H1 (cell line): ENCODE results near the gene SCGB1C2. TPM values are rescaled to one million over a fixed set of nuclear protein-coding genes. Genes with fewer than 3 reads are reported as not detected.
"Not testable (repeated sequence)": the region's sequence is repeated elsewhere in the genome, so short reads cannot be mapped to it uniquely, and the experiment has no call there.

Experiments used
- CTCF ChIA-PET: fragments of 300-600 bp; sonication (Branson Sonifier 250); formaldehyde crosslinking; loops from one replicate; lab custom pipeline; 2021; ENCODE audit not compliant: partially characterized antibody; lab: Charles Lee
- POLR2A ChIA-PET: fragments of 300-600 bp; sonication (Branson Sonifier 250); formaldehyde crosslinking; loops from one replicate; lab custom pipeline; 2021; ENCODE audit warnings: inconsistent platforms; ENCODE audit not compliant: partially characterized antibody; lab: Charles Lee
- DNase-seq, 2 experiments: peaks; one replicate each; pipeline versions ENCODE4 v3.0.0 to v3.0.0-alpha.2; 2010 to 2022; ENCODE audit warnings: low spot score in 2 of 2, low read depth in 1 of 2, mixed read lengths in 1 of 2
- FAIRE-seq: peaks from 2 replicates; lab custom pipeline; 2011; peaks lifted over from hg19 to GRCh38; lab: Jason Lieb, UNC
- H2AFZ ChIP-seq: 2 replicates; pipeline ENCODE4 v1.8.1; 2012; ENCODE audit warnings: low read length, inconsistent platforms
- H2AK5ac ChIP-seq: 2 replicates; pipeline ENCODE4 v1.6.1; 2013; ENCODE audit warnings: low read depth, low read length
- H2BK120ac ChIP-seq: replicated peaks from 2 replicates; pipeline ENCODE3; 2013; ENCODE audit warnings: low read depth, low read length, inconsistent platforms
- H2BK12ac ChIP-seq: 2 replicates; pipeline ENCODE4 v1.6.1; 2013; ENCODE audit warnings: low read depth, low read length
- H2BK15ac ChIP-seq: 2 replicates; pipeline ENCODE4 v1.6.1; 2013; ENCODE audit warnings: low read length
- H2BK20ac ChIP-seq: 2 replicates; pipeline ENCODE4 v1.6.1; 2013; ENCODE audit warnings: low read length
- H2BK5ac ChIP-seq: 2 replicates; pipeline ENCODE4 v1.6.1; 2013; ENCODE audit warnings: low read depth, low read length
- H3K14ac ChIP-seq: 2 replicates; pipeline ENCODE4 v1.6.1; 2013; ENCODE audit warnings: inconsistent platforms; ENCODE audit not compliant: insufficient read length
- H3K18ac ChIP-seq: 2 replicates; pipeline ENCODE4 v1.6.1; 2013; ENCODE audit warnings: low read length; ENCODE audit errors: extremely low read depth
- H3K23ac ChIP-seq: 2 replicates; pipeline ENCODE4 v1.6.1; 2013; ENCODE audit warnings: inconsistent platforms; ENCODE audit not compliant: insufficient read length
- H3K23me2 ChIP-seq: 2 replicates; pipeline ENCODE4 v1.6.1; 2013; ENCODE audit warnings: low read depth, low read length
- H3K27ac ChIP-seq: 2 replicates; pipeline ENCODE4 v1.6.1; 2011; ENCODE audit warnings: low read depth, low read length, inconsistent platforms
- H3K27me3 ChIP-seq, 4 experiments: replicated peaks in 1 of 4; 1 replicate in 1 of 4; 2 replicates in 3 of 4; pipeline versions ENCODE4 v1.6.1 to v1.8.1; 2011 to 2013; ENCODE audit warnings: low read length in 3 of 4, mild to moderate bottlenecking in 3 of 4, inconsistent platforms in 2 of 4, mixed read lengths in 2 of 4, moderate library complexity in 1 of 4; ENCODE audit not compliant: control insufficient read depth in 3 of 4, insufficient read depth in 3 of 4; ENCODE audit errors: extremely low read depth in 1 of 4
- H3K36me3 ChIP-seq, 4 experiments: 2 replicates each; pipeline versions ENCODE4 v1.6.1 to v1.8.1; 2011 to 2013; ENCODE audit warnings: mild to moderate bottlenecking in 4 of 4, low read length in 3 of 4, moderate library complexity in 2 of 4, control low read depth in 1 of 4, inconsistent platforms in 1 of 4; ENCODE audit not compliant: insufficient read depth in 4 of 4, control insufficient read depth in 2 of 4
- H3K4ac ChIP-seq: replicated peaks from 2 replicates; pipeline ENCODE3; 2013; ENCODE audit warnings: low read length, low read depth, mixed read lengths, inconsistent platforms; ENCODE audit not compliant: insufficient read length
- H3K4me1 ChIP-seq, 4 experiments: replicated peaks in 1 of 4; 1 replicate in 1 of 4; 2 replicates in 3 of 4; pipeline versions ENCODE4 v1.6.1 to v1.8.1; 2011 to 2013; ENCODE audit warnings: low read length in 3 of 4, inconsistent platforms in 2 of 4, mixed read lengths in 1 of 4; ENCODE audit not compliant: insufficient read depth in 4 of 4, control insufficient read depth in 3 of 4
- H3K4me2 ChIP-seq, 2 experiments: 2 replicates each; pipeline versions ENCODE4 v1.6.1 to v1.8.1; 2011 to 2013; ENCODE audit warnings: low read depth in 2 of 2, low read length in 2 of 2, control low read depth in 1 of 2, inconsistent platforms in 1 of 2, mild to moderate bottlenecking in 1 of 2; ENCODE audit not compliant: insufficient read depth in 1 of 2
- H3K4me3 ChIP-seq, 4 experiments: fragments of 200-600, 300-600 bp in 1 of 4; sonication (generic), shearing (Covaris generic), sonication (Bioruptor Twin) in 1 of 4; 2 replicates each; pipeline versions ENCODE4 v1.5.1 to v1.8.1; 2011 to 2016; ENCODE audit warnings: low read length in 4 of 4, low read depth in 3 of 4, control low read depth in 2 of 4, inconsistent platforms in 2 of 4, mild to moderate bottlenecking in 2 of 4, mixed read lengths in 1 of 4, moderate library complexity in 1 of 4; ENCODE audit not compliant: insufficient read depth in 2 of 4; ENCODE audit errors: extremely low read depth in 1 of 4
- H3K56ac ChIP-seq: replicated peaks from 2 replicates; pipeline ENCODE3; 2013; ENCODE audit warnings: low read depth, mild to moderate bottlenecking, mixed read lengths, low read length, inconsistent platforms; ENCODE audit not compliant: insufficient read length
- H3K79me1 ChIP-seq: 2 replicates; pipeline ENCODE4 v1.6.1; 2013; ENCODE audit warnings: low read depth, low read length, control low read depth
- H3K79me2 ChIP-seq, 2 experiments: 2 replicates each; pipeline versions ENCODE4 v1.6.1 to v1.8.1; 2012 to 2013; ENCODE audit warnings: low read length in 2 of 2, mild to moderate bottlenecking in 2 of 2, inconsistent platforms in 1 of 2; ENCODE audit not compliant: insufficient read depth in 2 of 2, control insufficient read depth in 1 of 2
- H3K9ac ChIP-seq, 4 experiments: replicated peaks in 1 of 4; 1 replicate in 1 of 4; 2 replicates in 3 of 4; pipeline versions ENCODE4 v1.6.1 to v1.8.1; 2011 to 2013; ENCODE audit warnings: low read depth in 3 of 4, low read length in 3 of 4, control low read depth in 2 of 4, mild to moderate bottlenecking in 2 of 4, moderate library complexity in 2 of 4, inconsistent platforms in 1 of 4; ENCODE audit errors: extremely low read depth in 1 of 4
- H3K9me3 ChIP-seq, 2 experiments: 2 replicates each; pipeline versions ENCODE4 v1.6.1 to v1.8.1; 2012 to 2013; ENCODE audit warnings: mild to moderate bottlenecking in 2 of 2, moderate library complexity in 2 of 2, control low read depth in 1 of 2, inconsistent platforms in 1 of 2, low read depth in 1 of 2, low read length in 1 of 2, mixed read lengths in 1 of 2; ENCODE audit not compliant: insufficient read depth in 2 of 2
- H4K20me1 ChIP-seq, 2 experiments: replicated peaks in 1 of 2; 2 replicates each; pipeline versions ENCODE3 to v1.8.1; 2011 to 2013; ENCODE audit warnings: inconsistent platforms in 2 of 2, low read length in 2 of 2, mild to moderate bottlenecking in 1 of 2; ENCODE audit not compliant: insufficient read depth in 2 of 2, control insufficient read depth in 1 of 2
- H4K5ac ChIP-seq: 2 replicates; pipeline ENCODE4 v1.6.1; 2013; ENCODE audit warnings: low read length, low read depth, mixed read lengths, inconsistent platforms; ENCODE audit not compliant: insufficient read length
- H4K8ac ChIP-seq: 2 replicates; pipeline ENCODE4 v1.8.0; 2013; ENCODE audit warnings: mild to moderate bottlenecking, moderate library complexity, low read length, inconsistent platforms; ENCODE audit not compliant: insufficient read depth; ENCODE audit errors: extremely low read depth
- H4K91ac ChIP-seq: replicated peaks from 2 replicates; pipeline ENCODE3; 2013; ENCODE audit warnings: low read length, mixed read lengths, inconsistent platforms; ENCODE audit not compliant: insufficient read length
- WGBS, 2 experiments: shearing (Covaris generic) in 1 of 2; methylation state at CpG; one replicate each; pipeline versions ENCODE4 v1.1.6 to v1.1.7; 2013 to 2015; ENCODE audit warnings: low lambda C conversion rate in 2 of 2, mixed read lengths in 2 of 2, inconsistent platforms in 1 of 2, low coverage in 1 of 2, missing lambda C conversion rate in 1 of 2; ENCODE audit not compliant: insufficient replicate concordance in 2 of 2, insufficient coverage in 1 of 2, insufficient read length in 1 of 2; ENCODE audit errors: extremely low coverage in 1 of 2, missing lambda C conversion rate in 1 of 2; 5-methylcytosine and 5-hydroxymethylcytosine counted together
- long read RNA-seq, 2 experiments: library from RNA in 1 of 2; library from capped mRNA in 1 of 2; stranded (forward); transcript quantifications; one replicate each; pipeline ENCODE4 v2.0.0, GENCODE V29; 2021; ENCODE audit warnings: inconsistent platforms in 1 of 2
- polyA minus RNA-seq, 3 experiments: library from RNA; depleted of rRNA, polyadenylated mRNA; stranded (reverse); fragments of >200 nt; gene quantifications; 1 replicate in 2 of 3; 2 replicates in 1 of 3; pipeline ENCODE4 v1.2.3, GENCODE V29; 2011
- polyA plus RNA-seq, 7 experiments: library from polyadenylated mRNA; depleted of rRNA in 3 of 7; stranded (reverse) in 5 of 7; unstranded in 2 of 7; fragments of >200 nt in 5 of 7; fragments of 200-250 nt in 2 of 7; gene quantifications; 1 replicate in 5 of 7; 2 replicates in 1 of 7; 4 replicates in 1 of 7; pipeline versions ENCODE4 v1.2.1 to v1.2.3, GENCODE V29; 2011 to 2013; ENCODE audit warnings: missing spikeins in 2 of 7, mixed read lengths in 2 of 7
- total RNA-seq: library from RNA; stranded (reverse); fragmentation: NEBNext Ultra II Directional; extraction: Animal tissue kit (Norgen Biotek cat#: 25700); gene quantifications from 2 replicates; pipeline ENCODE4 v1.2.1, GENCODE V29; 2021

Gene SCGB1C2
- not detected in 2 replicates for total RNA-seq
- polyA plus RNA-seq (2011; rRNA removed) = not detected in 2 replicates
- not detected for polyA plus RNA-seq (2011; cell fraction: cytosol; rRNA removed)
- not detected for polyA plus RNA-seq (2011; cell fraction: nucleus; rRNA removed)
- not detected in 4 replicates for polyA plus RNA-seq (2012, experiment 1 of 2)
- polyA plus RNA-seq (2012, experiment 2 of 2) = not detected
- polyA plus RNA-seq (2013, experiment 1 of 2) = not detected
- not detected for polyA plus RNA-seq (2013, experiment 2 of 2)
- not detected in 2 replicates for polyA minus RNA-seq (2011; rRNA and poly(A)+ RNA removed)
- not detected for polyA minus RNA-seq (2011; cell fraction: cytosol; rRNA and poly(A)+ RNA removed)
- not detected for polyA minus RNA-seq (2011; cell fraction: nucleus; rRNA and poly(A)+ RNA removed)
- long read RNA-seq, experiment 1 = 0 reads
- long read RNA-seq, experiment 2 = 0 reads

GRCh38 chr17:137166-137807, at the start of gene SCGB1C2:
Gene SCGB1C2 (plus strand): TSS chr17:137569. CDS start chr17:137591, 22 bp downstream.
- H2BK15ac ChIP-seq, H3K79me1 ChIP-seq, H3K9ac ChIP-seq, H2AFZ ChIP-seq, H3K14ac ChIP-seq, H4K91ac ChIP-seq, H3K18ac ChIP-seq, H3K36me3 ChIP-seq, H2BK20ac ChIP-seq, H3K4me1 ChIP-seq, H2BK120ac ChIP-seq, H3K23ac ChIP-seq, POLR2A ChIA-PET, H3K27ac ChIP-seq, H2BK5ac ChIP-seq, H3K4me3 ChIP-seq, H3K27me3 ChIP-seq, H3K56ac ChIP-seq, H4K20me1 ChIP-seq, H4K5ac ChIP-seq, H2BK12ac ChIP-seq, H4K8ac ChIP-seq, FAIRE-seq, H3K23me2 ChIP-seq, CTCF ChIA-PET, DNase-seq, H3K79me2 ChIP-seq, H2AK5ac ChIP-seq, H3K4ac ChIP-seq, H3K4me2 ChIP-seq: not testable (repeated sequence)
- 89% methylated on average over 2 of the region's 16 CpGs; no CpG with 5 or more reads in 1 of the 2 experiments for WGBS, 2 experiments
- H3K9me3 ChIP-seq = peaks cover 2 to 13% of the 10 kb centered on the region in 2 experiments; a peak in 2 of 4 replicates
